ENCODE measurements around the gene CEBPZ.
A peak's percentile ranks its signal among the peaks of the same experiment; 100 is the strongest.
"Not testable (repeated sequence)": the region's sequence is repeated elsewhere in the genome, so short reads cannot be mapped to it uniquely, and the experiment has no call there.

The CEBPZ gene

DNA sequence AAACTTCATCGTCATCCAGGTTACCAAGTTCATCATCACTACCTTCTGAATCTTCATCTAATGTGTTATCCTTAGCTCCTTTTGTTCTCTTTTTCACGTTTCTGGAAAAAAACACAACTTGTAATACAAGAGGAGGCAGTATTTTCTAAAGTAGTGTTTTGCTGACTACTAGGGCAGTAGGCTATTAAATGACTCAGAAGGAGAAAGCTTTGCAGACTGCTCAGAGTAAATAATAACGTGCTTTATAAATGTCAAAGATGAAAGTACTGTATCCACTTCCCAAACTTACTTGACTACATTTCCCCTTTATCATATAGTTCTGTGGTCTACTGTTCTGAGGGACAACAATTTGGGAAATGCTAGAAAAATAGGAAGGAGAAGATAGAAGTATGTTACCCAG lies 19.5 kb downstream of the CEBPZ start:
- Histone ChIP-seq H3K4me1 (ENCODE audit: insufficient read depth, low read length) (no peaks in the 10 kb centered on the region), H3K27ac (ENCODE audit: low read depth, low read length) (no peak overlapping the region), H3K9me3 (ENCODE audit: low read length) (peaks cover 6% of the 10 kb centered on the region), H3K27me3 (ENCODE audit: control insufficient read depth in 1 of 2, insufficient read depth in 2 of 2, low read length in 2 of 2) (no peaks in the 10 kb centered on the region), H3K9ac (ENCODE audit: low read length) (no peak overlapping the region), H3K36me3 (ENCODE audit: insufficient read depth, low read length) (peaks cover 75% of the 10 kb centered on the region), H3K4me3 (ENCODE audit: low read depth in 1 of 2, low read length in 2 of 2) (no peak overlapping the region)

- Histone ChIP-seq H3K27me3 (ENCODE audit: control insufficient read depth in 1 of 2, insufficient read depth in 2 of 2, low read length in 2 of 2) (no peaks in the 10 kb centered on the region), H3K9me3 (ENCODE audit: low read length) (peaks cover 7% of the 10 kb centered on the region), H3K36me3 (ENCODE audit: insufficient read depth, low read length) (peaks cover 75% of the 10 kb centered on the region), H3K27ac (ENCODE audit: low read depth, low read length) (no peak overlapping the region), H3K4me3 (ENCODE audit: low read depth in 1 of 2, low read length in 2 of 2) (no peak overlapping the region), H3K4me1 (ENCODE audit: insufficient read depth, low read length) (no peaks in the 10 kb centered on the region), H3K9ac (ENCODE audit: low read length) (no peak overlapping the region)
These were observed 20.2 kb downstream of the CEBPZ start for GRCh38 chr2:37211212-37211611.

- H3K9ac ChIP-seq (ENCODE audit: low read length); H3K4me3 ChIP-seq (ENCODE audit: low read depth in 1 of 2, low read length in 2 of 2); H3K27me3 ChIP-seq (ENCODE audit: control insufficient read depth in 1 of 2, insufficient read depth in 2 of 2, low read length in 2 of 2); H3K4me1 ChIP-seq (ENCODE audit: insufficient read depth, low read length); H3K27ac ChIP-seq (ENCODE audit: low read depth, low read length): not testable (repeated sequence)
- Histone ChIP-seq H3K36me3 (ENCODE audit: insufficient read depth, low read length) (peaks cover 66% of the 10 kb centered on the region), H3K9me3 (ENCODE audit: low read length) (peaks cover 12% of the 10 kb centered on the region)
These were observed 24.6 kb downstream of the CEBPZ start for GRCh38 chr2:37206760-37207159.

- no peak overlapping the region for H3K27ac ChIP-seq (ENCODE audit: low read depth, low read length)
- H3K9me3 ChIP-seq (ENCODE audit: low read length): peaks cover 12% of the 10 kb centered on the region
- peaks cover 66% of the 10 kb centered on the region for H3K36me3 ChIP-seq (ENCODE audit: insufficient read depth, low read length)
- no peak overlapping the region for H3K4me3 ChIP-seq (ENCODE audit: low read depth in 1 of 2, low read length in 2 of 2)
- no peaks in the 10 kb centered on the region for H3K27me3 ChIP-seq (ENCODE audit: control insufficient read depth in 1 of 2, insufficient read depth in 2 of 2, low read length in 2 of 2)
- H3K9ac ChIP-seq (ENCODE audit: low read length): no peak overlapping the region
- no peaks in the 10 kb centered on the region for H3K4me1 ChIP-seq (ENCODE audit: insufficient read depth, low read length)
These were observed 25.6 kb downstream of the CEBPZ start for GRCh38 chr2:37205689-37206341.

DNA sequence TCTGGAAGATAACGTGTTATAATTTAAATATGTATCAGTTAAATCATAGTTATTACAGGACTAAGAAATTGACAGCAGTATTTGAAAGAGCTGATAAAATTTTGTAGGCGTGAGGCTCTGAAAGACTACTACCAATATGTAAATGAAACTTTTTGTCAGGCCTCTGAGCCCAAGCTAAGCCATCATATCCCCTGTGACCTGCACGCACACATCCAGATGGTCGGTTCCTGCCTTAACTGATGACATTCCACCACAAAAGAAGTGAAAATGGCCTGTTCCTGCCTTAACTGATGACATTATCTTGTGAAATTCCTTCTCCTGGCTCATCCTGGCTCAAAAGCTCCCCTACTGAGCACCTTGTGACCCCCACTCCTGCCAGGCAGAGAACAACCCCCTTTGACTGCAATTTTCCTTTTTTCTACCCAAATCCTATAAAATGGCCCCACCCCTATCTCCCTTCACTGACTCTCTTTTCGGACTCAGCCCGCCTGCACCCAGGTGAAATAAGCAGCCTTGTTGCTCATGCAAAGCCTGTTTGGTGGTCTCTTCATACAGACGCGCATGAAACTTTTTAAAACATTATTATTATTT lies 26.2 kb downstream of the CEBPZ start:
- H3K4me1 ChIP-seq (ENCODE audit: insufficient read depth, low read length); H3K9ac ChIP-seq (ENCODE audit: low read length); H3K27me3 ChIP-seq (ENCODE audit: control insufficient read depth in 1 of 2, insufficient read depth in 2 of 2, low read length in 2 of 2); H3K27ac ChIP-seq (ENCODE audit: low read depth, low read length); H3K4me3 ChIP-seq (ENCODE audit: low read depth in 1 of 2, low read length in 2 of 2): not testable (repeated sequence)
- Histone ChIP-seq H3K9me3 (ENCODE audit: low read length) (peaks cover 12% of the 10 kb centered on the region), H3K36me3 (ENCODE audit: insufficient read depth, low read length) (peaks cover 66% of the 10 kb centered on the region)

GRCh38 chr2:37203708-37204107 lies 27.7 kb downstream of the CEBPZ start:
- peaks cover 52% of the 10 kb centered on the region for H3K36me3 ChIP-seq (ENCODE audit: insufficient read depth, low read length)
- H3K9me3 ChIP-seq (ENCODE audit: low read length): peaks cover 6% of the 10 kb centered on the region
- H3K4me3 ChIP-seq (ENCODE audit: low read depth in 1 of 2, low read length in 2 of 2): no peak overlapping the region

DNA sequence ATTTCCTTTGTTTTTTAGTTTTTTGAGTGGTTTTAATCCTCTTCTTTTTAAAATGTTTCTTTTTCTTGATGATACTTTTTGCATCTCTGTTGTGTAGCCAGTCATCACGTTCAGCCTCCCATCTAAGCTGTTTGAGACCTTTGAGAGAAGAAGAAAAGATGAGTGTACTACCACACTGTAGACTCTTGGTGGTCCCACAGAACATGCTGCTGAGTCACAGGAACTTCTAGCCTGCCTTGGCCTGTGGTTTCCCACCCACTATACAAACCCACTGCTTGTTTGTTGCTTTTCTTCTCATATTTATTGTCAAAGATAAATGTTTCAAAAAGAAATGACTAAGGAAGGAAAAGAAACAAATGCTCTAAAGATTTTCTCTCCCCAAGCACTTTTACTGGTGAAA lies 29.6 kb downstream of the CEBPZ start:
- H3K4me3 ChIP-seq (ENCODE audit: low read depth in 1 of 2, low read length in 2 of 2): no peak overlapping the region
- H3K4me1 ChIP-seq (ENCODE audit: insufficient read depth, low read length): peaks cover 11% of the 10 kb centered on the region
- H3K27ac ChIP-seq (ENCODE audit: low read depth, low read length): no peak overlapping the region
- no peaks in the 10 kb centered on the region for H3K27me3 ChIP-seq (ENCODE audit: control insufficient read depth in 1 of 2, insufficient read depth in 2 of 2, low read length in 2 of 2)
- no peak overlapping the region for H3K9ac ChIP-seq (ENCODE audit: low read length)
- peaks cover 6% of the 10 kb centered on the region for H3K9me3 ChIP-seq (ENCODE audit: low read length)
- H3K36me3 ChIP-seq (ENCODE audit: insufficient read depth, low read length): peaks cover 41% of the 10 kb centered on the region

More at GRCh38 chr2:37203708-37204107, 27.7 kb downstream of the CEBPZ start:
- no peaks in the 10 kb centered on the region for H3K4me1 ChIP-seq (ENCODE audit: insufficient read depth, low read length)
- no peaks in the 10 kb centered on the region for H3K27me3 ChIP-seq (ENCODE audit: control insufficient read depth in 1 of 2, insufficient read depth in 2 of 2, low read length in 2 of 2)
- H3K27ac ChIP-seq (ENCODE audit: low read depth, low read length): no peak overlapping the region
- H3K9ac ChIP-seq (ENCODE audit: low read length): no peak overlapping the region

DNA sequence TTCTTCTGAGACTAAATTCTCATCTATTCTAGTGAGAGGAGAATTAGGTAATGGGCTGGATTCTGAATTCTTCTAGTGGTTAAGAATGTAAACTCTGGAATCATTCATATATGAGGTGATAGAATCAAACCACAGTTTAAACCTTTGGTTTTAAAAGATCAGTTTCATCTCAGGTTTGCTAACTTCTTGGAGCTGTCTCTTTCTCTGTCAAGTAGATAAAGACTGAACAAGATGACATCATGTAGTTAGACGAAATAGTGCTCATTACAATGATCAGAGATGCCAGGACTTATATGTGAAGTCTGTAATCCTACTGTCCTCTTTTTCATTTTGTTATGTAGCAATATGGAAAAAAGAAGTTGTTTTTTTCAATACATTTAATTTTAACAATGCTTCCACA lies 30.2 kb downstream of the CEBPZ start:
- Histone ChIP-seq H3K9ac (ENCODE audit: low read length) (no peak overlapping the region), H3K4me1 (ENCODE audit: insufficient read depth, low read length) (peaks cover 11% of the 10 kb centered on the region), H3K27ac (ENCODE audit: low read depth, low read length) (no peak overlapping the region), H3K27me3 (ENCODE audit: control insufficient read depth in 1 of 2, insufficient read depth in 2 of 2, low read length in 2 of 2) (no peaks in the 10 kb centered on the region), H3K36me3 (ENCODE audit: insufficient read depth, low read length) (peaks cover 36% of the 10 kb centered on the region), H3K4me3 (ENCODE audit: low read depth in 1 of 2, low read length in 2 of 2) (no peak overlapping the region), H3K9me3 (ENCODE audit: low read length) (peaks cover 4% of the 10 kb centered on the region)

DNA sequence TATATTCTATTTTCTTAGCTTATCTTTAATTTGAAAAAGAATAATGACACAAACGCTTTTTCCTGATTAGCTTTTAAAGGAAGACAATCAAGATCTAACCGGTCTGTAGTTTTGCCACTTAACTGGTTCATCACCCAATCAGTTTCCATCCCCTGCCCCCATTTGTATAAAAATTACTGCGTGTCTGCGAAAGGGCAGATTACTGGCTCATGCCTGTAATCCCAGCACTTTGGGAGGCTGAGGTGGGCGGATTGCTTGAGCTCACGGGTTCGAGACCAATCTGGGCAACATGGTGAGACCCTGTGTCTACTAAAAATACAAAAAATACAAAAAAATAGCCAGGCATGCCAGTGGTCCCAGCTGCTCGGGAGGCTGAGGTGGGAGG lies 32.7 kb downstream of the CEBPZ start:
- peaks cover 15% of the 10 kb centered on the region for H3K4me1 ChIP-seq (ENCODE audit: insufficient read depth, low read length)
- H3K4me3 ChIP-seq (ENCODE audit: low read depth in 1 of 2, low read length in 2 of 2): no peak overlapping the region
- no peak overlapping the region for H3K9ac ChIP-seq (ENCODE audit: low read length)
- H3K36me3 ChIP-seq (ENCODE audit: insufficient read depth, low read length): peaks cover 26% of the 10 kb centered on the region
- no peak overlapping the region for H3K27ac ChIP-seq (ENCODE audit: low read depth, low read length)
- no peaks in the 10 kb centered on the region for H3K9me3 ChIP-seq (ENCODE audit: low read length)
- H3K27me3 ChIP-seq (ENCODE audit: control insufficient read depth in 1 of 2, insufficient read depth in 2 of 2, low read length in 2 of 2): no peaks in the 10 kb centered on the region

DNA sequence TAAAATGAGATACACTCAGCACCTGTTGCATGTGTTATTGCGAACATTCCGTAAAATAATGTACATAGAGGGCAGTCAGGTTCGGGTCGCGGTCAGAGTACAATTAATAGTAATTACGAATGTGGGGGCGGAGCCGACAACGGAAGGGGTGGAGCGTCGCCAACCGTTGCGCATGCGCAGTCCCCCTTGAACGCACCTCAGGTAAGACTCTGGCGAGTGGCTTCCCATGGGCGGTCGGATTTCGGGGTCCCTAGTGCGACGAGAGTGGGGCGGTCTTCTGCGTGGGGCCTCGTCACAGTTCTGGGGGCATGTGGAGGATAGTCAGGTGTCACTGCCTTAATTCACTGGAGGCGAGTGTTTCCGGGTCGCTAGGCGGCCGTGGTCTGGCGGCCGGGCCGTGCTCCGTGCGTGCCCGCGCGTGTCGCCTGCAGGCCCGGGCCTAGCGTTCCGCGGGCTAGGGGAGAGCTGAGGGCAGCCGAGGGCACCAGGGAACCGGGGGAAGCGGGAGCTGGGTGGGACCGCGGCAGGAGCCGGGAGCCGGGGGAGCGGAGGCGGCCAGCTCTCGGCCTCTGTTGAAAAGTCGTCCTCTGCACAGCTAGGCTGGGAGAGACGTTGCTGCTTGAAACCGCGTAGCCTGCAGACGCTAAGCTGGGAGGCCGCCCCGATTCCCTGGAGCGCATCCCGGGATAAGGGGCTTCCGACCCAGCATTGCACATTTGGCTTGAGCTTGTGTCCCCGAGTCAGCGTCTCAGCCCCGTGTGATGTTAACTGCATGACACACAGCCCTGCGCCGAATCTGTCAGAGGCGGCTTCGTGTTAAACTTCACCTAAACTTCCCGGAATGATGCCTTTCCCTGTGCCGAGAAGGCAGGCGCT lies 34.8 kb downstream of the CEBPZ start, which contains the start of gene CEBPZOS:
Gene CEBPZOS (plus strand): TSS at position 177 of the 876 bp plus-strand sequence. CDS start 3,209 bp downstream, outside the sequence.
- Histone ChIP-seq H3K9ac (ENCODE audit: low read length) (peak within 1 kb of the TSS; percentile 92), H3K27me3 (ENCODE audit: control insufficient read depth in 1 of 2, insufficient read depth in 2 of 2, low read length in 2 of 2) (no peaks in the 10 kb centered on the region), H3K9me3 (ENCODE audit: low read length) (no peaks in the 10 kb centered on the region), H3K4me3 (ENCODE audit: low read depth in 1 of 2, low read length in 2 of 2) (peak within 1 kb of the TSS; percentile 45 to 95), H3K4me1 (ENCODE audit: insufficient read depth, low read length) (peaks cover 15% of the 10 kb centered on the region), H3K36me3 (ENCODE audit: insufficient read depth, low read length) (peaks cover 13% of the 10 kb centered on the region), H3K27ac (ENCODE audit: low read depth, low read length) (peak within 1 kb of the TSS; percentile 98)

GRCh38 chr2:37195862-37196319 lies 35.5 kb downstream of the CEBPZ start:
- Histone ChIP-seq H3K4me1 (ENCODE audit: insufficient read depth, low read length) (peaks cover 15% of the 10 kb centered on the region), H3K9ac (ENCODE audit: low read length) (peak overlapping the region; percentile 92), H3K4me3 (ENCODE audit: low read depth in 1 of 2, low read length in 2 of 2) (peak overlapping the region; percentile 45 to 95), H3K27ac (ENCODE audit: low read depth, low read length) (peak overlapping the region; percentile 98)
- not testable (repeated sequence) for H3K36me3 ChIP-seq (ENCODE audit: insufficient read depth, low read length); H3K27me3 ChIP-seq (ENCODE audit: control insufficient read depth in 1 of 2, insufficient read depth in 2 of 2, low read length in 2 of 2); H3K9me3 ChIP-seq (ENCODE audit: low read length)
